ENCODE measurements around the gene SPACA6.

Gene SPACA6

DNA sequence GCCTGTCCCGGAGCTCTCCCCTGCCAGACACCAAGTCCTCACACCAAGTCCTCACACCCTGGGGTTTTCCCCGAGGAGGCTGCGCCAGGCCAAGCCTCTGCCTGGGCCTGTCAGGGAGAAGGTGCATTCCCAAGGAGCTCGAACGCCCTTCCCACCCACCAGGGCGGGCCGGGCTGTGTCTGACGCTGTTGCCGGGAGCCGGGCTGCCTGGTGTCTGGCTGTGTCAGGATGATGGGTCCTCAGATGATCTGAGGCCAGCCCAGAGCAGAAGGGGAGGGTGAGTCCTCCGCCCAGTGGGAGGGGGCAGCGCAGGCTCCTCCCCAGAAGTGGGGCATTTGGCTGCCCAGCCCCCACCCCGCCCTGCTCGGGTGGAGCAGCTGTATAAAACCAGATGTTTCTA lies 32.9 kb downstream of the SPACA6 start:
- ChIA-PET POLR2A (ENCODE audit: low non-redundant PET) (interaction anchor here (0.7 kb wide), 1 partner anchor 928 kb away, joined by 3 read pairs; no protein-coding TSS in a partner anchor), CTCF (no interaction called here)
- DNase-seq (ENCODE audit: low spot score), result peak; percentile 94
- peak overlapping the region; percentile 99 for H3K27ac ChIP-seq
- TF ChIP-seq, protein P1, sequence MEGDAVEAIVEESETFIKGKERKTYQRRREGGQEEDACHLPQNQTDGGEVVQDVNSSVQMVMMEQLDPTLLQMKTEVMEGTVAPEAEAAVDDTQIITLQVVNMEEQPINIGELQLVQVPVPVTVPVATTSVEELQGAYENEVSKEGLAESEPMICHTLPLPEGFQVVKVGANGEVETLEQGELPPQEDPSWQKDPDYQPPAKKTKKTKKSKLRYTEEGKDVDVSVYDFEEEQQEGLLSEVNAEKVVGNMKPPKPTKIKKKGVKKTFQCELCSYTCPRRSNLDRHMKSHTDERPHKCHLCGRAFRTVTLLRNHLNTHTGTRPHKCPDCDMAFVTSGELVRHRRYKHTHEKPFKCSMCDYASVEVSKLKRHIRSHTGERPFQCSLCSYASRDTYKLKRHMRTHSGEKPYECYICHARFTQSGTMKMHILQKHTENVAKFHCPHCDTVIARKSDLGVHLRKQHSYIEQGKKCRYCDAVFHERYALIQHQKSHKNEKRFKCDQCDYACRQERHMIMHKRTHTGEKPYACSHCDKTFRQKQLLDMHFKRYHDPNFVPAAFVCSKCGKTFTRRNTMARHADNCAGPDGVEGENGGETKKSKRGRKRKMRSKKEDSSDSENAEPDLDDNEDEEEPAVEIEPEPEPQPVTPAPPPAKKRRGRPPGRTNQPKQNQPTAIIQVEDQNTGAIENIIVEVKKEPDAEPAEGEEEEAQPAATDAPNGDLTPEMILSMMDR (conservative IDR thresholded peaks at IDR 0.05; ENCODE audit: low read depth), result no peak

- TF ChIP-seq, protein P1 (conservative IDR thresholded peaks at IDR 0.05; ENCODE audit: low read depth), result no peak
- H3K27ac ChIP-seq, result peak overlapping the region; percentile 99
- POLR2A ChIA-PET (ENCODE audit: low non-redundant PET), result no interaction called here
- peak; percentile 66 for DNase-seq (ENCODE audit: low spot score)
- CTCF ChIA-PET, result interaction anchor here (0.6 to 1.7 kb wide), 5 partner anchors 34 to 128 kb away, joined by 3 to 5 read pairs (median 3); no protein-coding TSS in a partner anchor
Observed at GRCh38 chr19:51727349-51727880, 34.3 kb downstream of the SPACA6 start.

DNA sequence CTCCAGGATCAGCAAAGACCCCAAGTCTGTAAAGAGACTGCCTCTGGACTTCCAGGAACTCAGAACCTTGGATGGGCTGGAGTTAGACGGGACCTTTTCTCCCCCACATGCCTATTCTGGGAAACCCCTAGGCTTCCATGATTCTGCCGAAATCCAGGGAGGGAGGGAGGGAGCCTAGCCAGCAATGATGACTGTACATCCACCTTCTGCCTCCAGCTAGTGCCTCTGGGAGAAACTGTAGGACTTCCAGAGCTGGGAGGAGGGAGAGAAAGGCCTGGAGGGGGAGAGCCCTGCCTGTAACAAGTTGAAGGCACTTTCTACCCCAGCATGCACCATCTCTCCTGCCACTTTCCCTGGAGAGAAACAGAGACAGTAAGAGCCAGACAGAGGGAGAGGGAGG lies 36.7 kb downstream of the SPACA6 start:
- CTCF ChIA-PET, result no interaction called here
- DNase-seq (ENCODE audit: low spot score), result no peak
- POLR2A ChIA-PET (ENCODE audit: low non-redundant PET), result no interaction called here
- TF ChIP-seq, protein P1 (conservative IDR thresholded peaks at IDR 0.05; ENCODE audit: low read depth), result no peak
- peak overlapping the region; percentile 99 for H3K27ac ChIP-seq

GRCh38 chr19:51733742-51734522 lies 40.8 kb downstream of the SPACA6 start:
- TF ChIP-seq, protein P1 (conservative IDR thresholded peaks at IDR 0.05; ENCODE audit: low read depth), result no peak
- no peak overlapping the region for H3K27ac ChIP-seq
- DNase-seq (ENCODE audit: low spot score), result no peak
- POLR2A ChIA-PET (ENCODE audit: low non-redundant PET), result no interaction called here
- CTCF ChIA-PET, result no interaction called here

GRCh38 chr19:51735759-51736449 lies 42.8 kb downstream of the SPACA6 start:
- TF ChIP-seq, protein P1 (conservative IDR thresholded peaks at IDR 0.05; ENCODE audit: low read depth), result no peak
- no peak for DNase-seq (ENCODE audit: low spot score)
- POLR2A ChIA-PET (ENCODE audit: low non-redundant PET), result no interaction called here
- CTCF ChIA-PET, result no interaction called here
- no peak overlapping the region for H3K27ac ChIP-seq

DNA sequence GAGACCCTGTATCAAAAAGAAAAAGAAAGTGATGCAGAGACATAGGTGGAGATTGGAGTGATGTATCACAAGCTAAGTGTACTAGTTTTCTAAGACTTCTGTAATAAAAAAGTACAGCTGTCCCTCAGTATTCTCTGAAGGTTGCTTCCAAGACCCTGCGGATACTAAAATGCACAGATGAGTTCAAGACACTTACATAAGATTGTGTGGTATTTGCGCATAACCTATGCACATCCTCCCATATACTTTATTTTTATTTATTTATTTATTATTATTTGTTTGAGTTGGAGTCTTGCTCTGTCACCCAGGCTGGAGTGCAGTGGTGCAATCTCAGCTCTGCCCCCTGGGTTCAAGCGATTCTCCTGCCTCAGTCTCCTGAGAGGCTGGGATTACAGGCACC lies 44.3 kb downstream of the SPACA6 start:
- POLR2A ChIA-PET (ENCODE audit: low non-redundant PET), result no interaction called here
- TF ChIP-seq, protein P1 (conservative IDR thresholded peaks at IDR 0.05; ENCODE audit: low read depth), result no peak
- H3K27ac ChIP-seq, result no peak overlapping the region
- no peak for DNase-seq (ENCODE audit: low spot score)
- CTCF ChIA-PET, result interaction anchor here (0.7 kb wide), 1 partner anchor 10 kb away, joined by 4 read pairs; no protein-coding TSS in a partner anchor
